HEK293 (cell line): ENCODE measurements around the gene NYNRIN.

ENCODE experiments used
- CTCF ChIA-PET: fragments of 350-600 bp; formaldehyde crosslinking; extraction: SDS; loops from one replicate; lab custom pipeline; 2021; ENCODE audit warnings: antibody characterized with exemption; lab: Yijun Ruan, JAX
- POLR2A ChIA-PET: fragments of 300-600 bp; formaldehyde crosslinking; extraction: SDS; loops from one replicate; lab custom pipeline; 2020; ENCODE audit warnings: antibody characterized with exemption, inconsistent platforms; lab: Yijun Ruan, JAX
- H3K27ac ChIP-seq: fragments of 200-500 bp; sonication (Bioruptor generic); 2 replicates; pipeline ENCODE4 v1.5.1; 2014; ENCODE audit warnings: low read depth, low read length, control low read depth, inconsistent platforms; ENCODE audit errors: extremely low read depth
- H3K36me3 ChIP-seq, 2 experiments: fragments of 200-500 bp in 1 of 2; sonication (Bioruptor generic) in 1 of 2; 1 replicate in 1 of 2; 2 replicates in 1 of 2; pipeline ENCODE4 v1.5.1; 2014 to 2017; ENCODE audit warnings: inconsistent platforms in 2 of 2, low read length in 2 of 2; ENCODE audit not compliant: control insufficient read depth in 2 of 2, insufficient read depth in 1 of 2
- H3K4me1 ChIP-seq: fragments of 200-500 bp; sonication (Bioruptor generic); 2 replicates; pipeline ENCODE4 v1.5.1; 2014; ENCODE audit warnings: mild to moderate bottlenecking, low read length, inconsistent platforms; ENCODE audit not compliant: control insufficient read depth, insufficient read depth
- H3K4me3 ChIP-seq: 2 replicates; pipeline ENCODE4 v1.5.1; 2011; ENCODE audit warnings: low read depth, mild to moderate bottlenecking, control low read depth, low read length, moderate library complexity
- H3K9me3 ChIP-seq: fragments of 200-500 bp; sonication (Bioruptor generic); 2 replicates; pipeline ENCODE4 v1.5.1; 2014; ENCODE audit warnings: low read depth, low read length, inconsistent platforms; ENCODE audit not compliant: control insufficient read depth, insufficient read depth
- GFI1B ChIP-seq: fragments of 450-650 bp; formaldehyde crosslinking; IDR thresholded peaks from 2 replicates; pipeline ENCODE4 v1.5.1; 2016; ENCODE audit warnings: missing biosample characterization, missing genetic modification characterization
- GLI2 ChIP-seq: fragments of 450-650 bp; formaldehyde crosslinking; IDR thresholded peaks from 2 replicates; pipeline ENCODE4; 2017; ENCODE audit warnings: missing biosample characterization, missing genetic modification characterization, low read depth, borderline replicate concordance
- HOXD13 ChIP-seq: sonication (generic); formaldehyde crosslinking; IDR thresholded peaks from 2 replicates; pipeline ENCODE4 v1.8.0; 2022; ENCODE audit warnings: missing genetic modification reagents, borderline replicate concordance
- KLF16 ChIP-seq: fragments of 450-650 bp; formaldehyde crosslinking; IDR thresholded peaks from 2 replicates; pipeline ENCODE4 v1.5.1; 2017; ENCODE audit warnings: missing biosample characterization, missing genetic modification characterization
- MZF1 ChIP-seq: fragments of 450-650 bp; formaldehyde crosslinking; IDR thresholded peaks from 2 replicates; pipeline ENCODE4 v1.5.1; 2017; ENCODE audit warnings: missing biosample characterization, missing genetic modification characterization, borderline replicate concordance
- PBX3 ChIP-seq: sonication (generic); formaldehyde crosslinking; IDR thresholded peaks from 2 replicates; pipeline ENCODE4 v1.8.1; 2022; ENCODE audit warnings: mild to moderate bottlenecking, moderate library complexity, missing genetic modification reagents
- WT1 ChIP-seq: fragments of 450-650 bp; formaldehyde crosslinking; IDR thresholded peaks from 2 replicates; pipeline ENCODE4 v1.5.1; 2016; ENCODE audit warnings: missing biosample characterization, missing genetic modification characterization
- ZBTB20 ChIP-seq: fragments of 450-650 bp; formaldehyde crosslinking; IDR thresholded peaks from 2 replicates; pipeline ENCODE4 v1.5.1; 2016; ENCODE audit warnings: missing biosample characterization, missing genetic modification characterization
- ZBTB48 ChIP-seq: fragments of 450-650 bp; formaldehyde crosslinking; IDR thresholded peaks from 2 replicates; pipeline ENCODE4 v1.5.1; 2016; ENCODE audit warnings: missing biosample characterization, missing genetic modification characterization
- ZFHX2 ChIP-seq: fragments of 450-650 bp; formaldehyde crosslinking; conservative IDR thresholded peaks from 2 replicates; pipeline ENCODE4 v1.5.1; 2016; ENCODE audit warnings: missing biosample characterization, missing genetic modification characterization
- ZFP41 ChIP-seq: fragments of 450-650 bp; formaldehyde crosslinking; IDR thresholded peaks from 2 replicates; pipeline ENCODE4 v1.5.1; 2016; ENCODE audit warnings: missing biosample characterization, missing genetic modification characterization, borderline replicate concordance
- ZNF121 ChIP-seq: fragments of 450-650 bp; formaldehyde crosslinking; IDR thresholded peaks from 2 replicates; pipeline ENCODE4 v1.5.1; 2016; ENCODE audit warnings: missing biosample characterization, missing genetic modification characterization
- ZNF16 ChIP-seq: fragments of 450-650 bp; formaldehyde crosslinking; IDR thresholded peaks from 2 replicates; pipeline ENCODE4 v1.5.1; 2016; ENCODE audit warnings: low read depth, missing biosample characterization, missing genetic modification characterization
- ZNF211 ChIP-seq: fragments of 450-650 bp; formaldehyde crosslinking; IDR thresholded peaks from 2 replicates; pipeline ENCODE4 v1.5.1; 2016; ENCODE audit warnings: low read depth, missing biosample characterization, missing genetic modification characterization
- ZNF335 ChIP-seq: fragments of 450-650 bp; formaldehyde crosslinking; conservative IDR thresholded peaks from 2 replicates; pipeline ENCODE4 v1.5.1; 2016; ENCODE audit warnings: missing biosample characterization, missing genetic modification characterization
- ZNF350 ChIP-seq: fragments of 450-650 bp; formaldehyde crosslinking; IDR thresholded peaks from 2 replicates; pipeline ENCODE4 v1.5.0; 2017; ENCODE audit warnings: missing biosample characterization, mild to moderate bottlenecking, missing genetic modification characterization
- ZNF362 ChIP-seq: fragments of 450-650 bp; formaldehyde crosslinking; IDR thresholded peaks from 2 replicates; pipeline ENCODE4 v1.5.1; 2016; ENCODE audit warnings: missing biosample characterization, missing genetic modification characterization
- ZNF423 ChIP-seq: fragments of 450-650 bp; formaldehyde crosslinking; IDR thresholded peaks from 2 replicates; pipeline ENCODE4 v1.5.1; 2016; ENCODE audit warnings: missing biosample characterization, missing genetic modification characterization
- ZNF521 ChIP-seq: fragments of 450-650 bp; formaldehyde crosslinking; IDR thresholded peaks from 2 replicates; pipeline ENCODE4 v1.5.1; 2017; ENCODE audit warnings: missing biosample characterization, mild to moderate bottlenecking, missing genetic modification characterization
- ZNF596 ChIP-seq: fragments of 450-650 bp; IDR thresholded peaks from 2 replicates; pipeline ENCODE4 v1.5.0; 2018; ENCODE audit warnings: missing biosample characterization, mild to moderate bottlenecking, missing genetic modification characterization, moderate library complexity
- ZNF785 ChIP-seq: fragments of 450-650 bp; formaldehyde crosslinking; IDR thresholded peaks from 2 replicates; pipeline ENCODE4 v1.5.1; 2016; ENCODE audit warnings: missing biosample characterization, missing genetic modification characterization
- ZSCAN23 ChIP-seq: fragments of 450-650 bp; formaldehyde crosslinking; IDR thresholded peaks from 2 replicates; pipeline ENCODE4 v1.5.1; 2016; ENCODE audit warnings: missing biosample characterization, missing genetic modification characterization

Gene NYNRIN

GRCh38 chr14:24378981-24379906, 19.6 kb upstream of the NYNRIN start:
- TF ChIP-seq ZBTB20 (tag by site-specific recombination): no peak
- TF ChIP-seq ZNF335 (tag by site-specific recombination): no peak
- TF ChIP-seq ZSCAN23 (tag by site-specific recombination): no peak
- TF ChIP-seq ZNF211 (tag by site-specific recombination): no peak
- TF ChIP-seq ZNF16 (tag by site-specific recombination): no peak
- TF ChIP-seq ZNF596 (tag by site-specific recombination): peak; percentile 71
- TF ChIP-seq HOXD13 (CRISPR knock-in tag): no peak
- TF ChIP-seq GFI1B (tag by site-specific recombination): no peak
- no peak for TF ChIP-seq ZNF423 (tag by site-specific recombination)
- TF ChIP-seq ZNF121: peak; percentile 88
- TF ChIP-seq ZFHX2 (tag by site-specific recombination): no peak
- TF ChIP-seq, all 188 proteins: peak for 2
- peaks cover 0 to 32% of the 10 kb centered on the region in 2 experiments; a peak in 1 of 3 replicates for H3K36me3 ChIP-seq
- CTCF ChIA-PET: interaction anchor here (0.8 to 3.0 kb wide), 5 partner anchors 13 to 51 kb away, joined by 3 to 21 read pairs (median 6); partner anchors contain the start of genes CBLN3 and KHNYN

GRCh38 chr14:24379907-24380730, 18.7 kb upstream of the NYNRIN start:
- ChIA-PET POLR2A (no interaction called here), CTCF (interaction anchor here (0.9 to 3.0 kb wide), 6 partner anchors 14 to 52 kb away, joined by 3 to 21 read pairs (median 4); partner anchors contain the start of genes CBLN3 and KHNYN)
- no peak overlapping the region for H3K4me3 ChIP-seq
- TF ChIP-seq MZF1 (tag by site-specific recombination): no peak
- no peak for TF ChIP-seq WT1 (tag by site-specific recombination)
- no peak for TF ChIP-seq ZNF362 (tag by site-specific recombination)
- TF ChIP-seq KLF16 (tag by site-specific recombination): no peak
- no peak for TF ChIP-seq ZFP41 (tag by site-specific recombination)
- TF ChIP-seq ZNF350: no peak
- TF ChIP-seq ZBTB48 (tag by site-specific recombination): no peak
- TF ChIP-seq PBX3 (CRISPR knock-in tag): no peak
- no peak for TF ChIP-seq GLI2 (tag by site-specific recombination)
- no peak for TF ChIP-seq HOXD13 (CRISPR knock-in tag)
- no peak for TF ChIP-seq ZNF521 (tag by site-specific recombination)
- no peak for TF ChIP-seq ZNF785 (tag by site-specific recombination)
- H3K27ac ChIP-seq: no peak overlapping the region
- peaks cover 8% of the 10 kb centered on the region for H3K4me1 ChIP-seq
- H3K9me3 ChIP-seq: no peaks in the 10 kb centered on the region
- peaks cover 0 to 23% of the 10 kb centered on the region in 2 experiments; a peak in 1 of 3 replicates for H3K36me3 ChIP-seq

More at GRCh38 chr14:24378981-24379906, 19.6 kb upstream of the NYNRIN start:
- Histone ChIP-seq H3K9me3 (no peaks in the 10 kb centered on the region), H3K27ac (0 out of 2 replicates have a peak overlapping the region, but pooled peaks have one; percentile 24), H3K4me1 (peaks cover 8% of the 10 kb centered on the region), H3K4me3 (no peak overlapping the region)
- POLR2A ChIA-PET: interaction anchor here (1.2 to 1.6 kb wide), 3 partner anchors 13 to 57 kb away, joined by 3 to 4 read pairs (median 4); no protein-coding TSS in a partner anchor
